GM19238 (cell line): ENCODE data around the gene PRKAG2.

Experiments used
- DNase-seq: peaks from one replicate; pipeline ENCODE4 v3.0.0; 2011; ENCODE audit warnings: low spot score; ENCODE audit not compliant: insufficient read length

The PRKAG2 gene

GRCh38 chr7:151728286-151728660 is 148.6 kb downstream of the PRKAG2 start:
- DNase-seq = no peak

DNA sequence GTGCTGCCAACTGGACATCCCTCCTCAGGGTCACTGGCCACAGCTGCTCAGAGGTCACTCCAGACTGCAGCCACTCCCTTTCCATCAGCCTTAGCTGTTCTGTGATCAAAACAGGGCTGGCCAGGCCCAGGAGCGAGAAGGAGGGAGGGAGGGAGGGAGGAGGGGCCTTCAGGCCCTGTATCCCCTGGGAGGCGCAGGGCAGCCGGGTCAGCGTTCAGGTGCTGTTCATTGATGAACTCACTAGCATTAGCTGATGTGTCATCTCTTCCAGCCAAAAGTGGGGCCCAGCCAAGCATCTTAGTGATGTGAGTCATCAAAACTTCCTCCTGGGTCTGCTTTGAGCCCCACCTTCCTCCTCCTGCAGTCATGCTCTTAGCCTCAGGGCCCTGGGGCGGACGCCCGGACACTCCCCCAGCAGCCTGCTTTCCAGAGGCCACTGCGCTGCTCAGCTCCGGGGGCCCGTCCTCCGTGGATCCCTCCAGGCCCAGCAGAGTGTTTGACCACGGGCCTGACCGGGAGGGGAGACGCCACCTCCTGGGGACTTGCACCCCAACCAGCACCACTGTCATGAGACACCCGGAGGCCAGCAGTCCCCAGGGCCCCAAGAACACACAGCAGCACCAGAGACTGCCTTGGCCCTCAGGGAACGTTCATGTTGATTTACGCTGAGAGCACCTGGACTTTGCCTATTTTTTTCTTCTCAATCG is 149.2 kb downstream of the PRKAG2 start:
- DNase-seq = no peak

- no peak for DNase-seq
Observed at GRCh38 chr7:151726652-151727578, 150.0 kb downstream of the PRKAG2 start.

DNA sequence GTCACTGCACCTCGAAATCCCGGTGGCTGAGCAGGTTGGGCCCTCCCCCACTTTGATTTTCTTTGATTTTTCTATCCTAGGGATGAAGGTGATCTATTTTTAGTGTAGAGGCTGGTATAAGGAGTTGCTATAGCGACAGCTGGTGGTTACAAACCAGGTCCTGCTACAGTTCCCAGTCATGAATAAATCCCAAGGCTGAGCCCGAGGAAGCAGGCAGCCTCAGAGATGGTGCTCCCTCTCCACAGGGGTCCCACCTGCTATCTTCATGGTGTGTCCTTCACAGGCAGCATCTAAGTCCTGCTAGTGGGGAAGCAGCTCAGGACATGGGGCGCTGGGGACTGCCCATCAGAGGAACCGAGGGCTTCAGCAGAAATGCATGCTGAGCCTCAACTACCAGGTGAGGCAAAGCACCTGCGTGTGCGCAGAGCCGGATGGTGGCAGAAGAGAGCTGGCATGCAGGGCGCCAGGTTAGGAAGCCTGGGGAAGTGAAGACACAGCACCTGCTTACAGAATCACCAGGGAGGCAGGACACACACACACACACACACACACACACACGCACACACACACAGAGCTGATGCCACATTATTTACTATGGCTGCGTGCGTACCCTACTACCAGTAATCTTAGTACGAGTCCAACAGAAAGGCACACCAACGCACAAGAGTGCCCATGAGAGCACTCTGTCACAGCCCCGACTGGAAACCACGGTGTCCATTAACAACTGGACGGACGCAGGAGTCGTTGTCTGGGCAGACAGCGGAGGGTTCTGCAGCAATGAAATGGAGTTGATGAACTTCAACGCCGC is 150.9 kb downstream of the PRKAG2 start:
- DNase-seq = no peak

DNA sequence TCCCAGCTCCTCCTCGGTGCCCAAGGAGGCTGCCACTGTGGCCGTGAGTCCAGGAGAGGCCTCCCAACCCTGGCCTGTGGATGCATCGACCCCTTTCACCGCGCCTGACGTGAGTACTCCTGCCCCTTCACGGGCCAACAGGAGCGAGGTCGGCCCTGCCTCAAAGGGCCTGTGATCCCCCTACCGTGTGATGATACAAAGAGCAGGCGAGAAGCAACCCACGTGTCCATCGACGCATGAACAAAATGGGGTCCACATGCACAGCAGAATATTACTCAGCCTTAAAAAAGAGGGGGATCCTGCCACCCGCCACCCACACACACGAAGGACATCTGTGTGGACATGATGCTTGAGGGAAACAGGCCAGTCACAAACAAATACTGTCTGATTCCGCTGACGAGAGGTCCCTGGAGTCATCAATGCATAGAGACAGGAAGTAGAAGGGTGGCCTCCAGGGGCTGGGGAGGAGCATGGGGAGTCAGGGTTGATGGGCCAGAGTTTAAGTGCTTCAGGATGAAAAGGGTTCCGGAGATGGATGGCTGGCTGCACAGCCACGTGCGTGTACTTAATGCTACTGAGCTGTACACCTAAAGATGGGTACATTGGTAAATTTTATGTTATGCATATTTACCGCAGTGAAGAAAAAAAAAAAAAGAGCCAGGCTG is 151.9 kb downstream of the PRKAG2 start:
- DNase-seq = no peak

GRCh38 chr7:151724250-151724915 is 152.5 kb downstream of the PRKAG2 start:
- DNase-seq = no peak

DNA sequence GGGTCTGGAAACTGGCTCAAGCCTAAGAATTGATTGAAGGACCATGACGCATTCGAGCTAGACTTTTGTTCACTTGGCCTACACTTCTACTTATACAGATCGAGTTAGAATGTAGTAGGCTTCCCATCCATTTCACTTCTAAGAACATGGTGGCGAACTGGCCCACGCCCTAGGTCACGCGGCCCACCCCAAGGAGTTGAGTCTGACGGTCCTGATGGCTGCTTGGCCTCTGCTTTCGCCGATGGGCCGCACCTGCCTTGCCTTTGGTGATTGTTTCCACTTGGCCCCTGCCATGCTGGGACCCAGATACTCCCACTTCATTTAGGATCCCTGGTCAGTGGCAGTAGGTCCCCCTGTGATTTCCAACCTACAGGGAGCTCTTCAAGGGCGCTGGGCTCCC is 153.6 kb downstream of the PRKAG2 start:
- DNase-seq = no peak

- no peak for DNase-seq
Observed at GRCh38 chr7:151722533-151722932, 154.4 kb downstream of the PRKAG2 start.

DNA sequence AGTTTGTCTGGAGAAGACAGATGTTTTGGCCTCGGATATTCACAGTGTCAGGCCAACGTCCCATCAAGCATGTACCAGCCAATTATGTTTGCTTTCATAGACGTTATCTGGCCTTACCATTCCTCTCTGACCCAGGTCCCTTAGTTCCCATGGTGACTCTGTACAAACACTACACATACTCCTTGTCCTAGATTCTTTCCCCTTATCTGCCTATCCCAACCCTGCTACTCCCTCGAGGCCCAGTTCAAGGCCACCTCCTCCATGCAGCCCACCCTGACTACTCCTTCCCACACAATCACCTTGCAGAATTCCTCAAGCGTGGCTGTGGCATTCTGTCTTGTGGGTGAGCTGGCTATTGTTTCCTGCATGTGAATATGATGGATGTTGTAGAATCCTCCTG is 155.2 kb downstream of the PRKAG2 start:
- no peak for DNase-seq

GRCh38 chr7:151721236-151721635 is 155.7 kb downstream of the PRKAG2 start:
- DNase-seq = no peak

DNA sequence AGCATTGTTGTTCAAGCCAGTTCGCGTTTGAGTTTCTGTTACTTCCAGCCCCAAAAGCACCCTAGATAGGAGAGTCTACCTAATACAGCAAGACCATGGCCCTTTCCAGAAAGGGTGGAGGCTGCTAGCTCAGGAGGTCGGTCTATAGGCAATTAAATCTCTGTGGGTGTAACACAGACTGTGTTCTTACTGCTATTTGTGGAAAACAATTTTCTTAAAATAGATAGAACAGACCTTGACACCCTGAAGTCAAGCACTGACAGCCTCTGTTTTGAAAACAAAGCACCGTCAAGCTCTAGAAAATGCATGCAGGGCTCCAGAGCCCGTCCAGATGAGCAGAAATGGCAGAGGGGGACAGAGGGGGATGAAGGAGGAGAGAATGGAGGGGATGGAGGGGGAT is 156.6 kb downstream of the PRKAG2 start:
- DNase-seq = no peak

DNA sequence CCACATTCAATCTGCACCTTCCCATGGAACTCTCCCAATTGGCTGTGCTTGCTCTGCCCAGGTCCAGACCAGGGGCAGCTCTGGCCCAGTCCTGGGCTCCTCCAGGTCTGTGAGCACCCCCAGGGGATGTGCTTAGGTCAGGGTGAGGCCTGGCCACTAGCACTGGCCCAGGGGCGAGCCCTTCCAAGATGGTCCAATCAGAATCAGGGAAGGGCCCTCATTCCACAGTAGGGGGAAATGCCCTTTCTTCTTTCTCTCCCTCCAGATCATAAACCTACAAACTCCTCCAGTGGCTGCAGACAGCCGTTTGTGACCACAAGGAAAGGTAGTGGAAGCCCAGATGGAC is 157.0 kb downstream of the PRKAG2 start:
- no peak for DNase-seq

DNA sequence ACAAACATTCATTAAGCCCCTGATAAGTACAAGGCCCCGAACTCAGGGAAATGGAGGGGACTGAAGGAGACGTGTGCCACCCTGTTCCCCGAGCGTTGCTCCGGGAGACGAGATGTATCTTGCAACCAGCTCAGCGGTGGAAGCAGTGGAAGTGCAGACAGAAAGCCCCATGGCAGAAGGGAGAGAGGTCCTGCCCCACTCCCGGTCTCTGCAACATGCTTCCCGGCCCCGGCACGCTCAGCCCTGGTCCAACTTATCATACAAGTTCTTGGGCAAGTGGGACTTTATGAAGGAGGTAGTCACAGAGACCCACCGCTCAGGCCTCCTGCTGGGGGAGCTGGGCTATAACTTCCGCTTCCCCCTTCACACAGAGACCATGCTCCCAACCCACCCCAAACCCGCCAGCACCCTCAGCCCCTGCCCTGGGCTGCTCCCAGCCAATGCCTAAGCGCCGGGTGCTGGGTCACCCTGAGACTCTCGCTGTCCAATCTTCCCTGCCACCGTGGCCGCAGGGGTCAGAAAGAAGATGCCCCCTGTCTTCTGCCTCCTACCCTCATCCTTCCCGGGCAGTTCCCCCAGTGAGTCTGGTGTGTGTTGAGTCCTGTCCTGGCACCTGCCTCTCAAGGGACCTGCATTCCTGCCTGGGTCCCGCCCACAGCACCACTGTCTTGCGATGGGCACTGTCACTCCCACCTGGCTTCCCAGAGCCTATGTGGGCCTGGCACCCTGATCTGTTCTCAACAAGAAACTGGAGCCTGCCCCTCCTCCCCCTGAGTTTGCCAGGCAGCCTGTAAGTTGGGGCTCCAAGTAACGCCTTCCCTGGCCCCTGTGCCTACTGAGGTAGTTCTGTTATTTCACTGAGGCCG is 157.7 kb downstream of the PRKAG2 start:
- DNase-seq = no peak

GRCh38 chr7:151717918-151718317 is 159.0 kb downstream of the PRKAG2 start:
- no peak for DNase-seq

GRCh38 chr7:151717415-151717814 is 159.5 kb downstream of the PRKAG2 start:
- DNase-seq = no peak

- no peak for DNase-seq
Observed at GRCh38 chr7:151716323-151716722, 160.6 kb downstream of the PRKAG2 start.

- DNase-seq = no peak
Observed at GRCh38 chr7:151715666-151716315, 161.1 kb downstream of the PRKAG2 start.

- DNase-seq = no peak
Observed at GRCh38 chr7:151714201-151714600, 162.7 kb downstream of the PRKAG2 start.

GRCh38 chr7:151712810-151713125 is 164.1 kb downstream of the PRKAG2 start:
- no peak for DNase-seq
